Measurements from ENCODE around the gene KRT33B. TPM values are rescaled to one million over a fixed set of nuclear protein-coding genes. Genes with fewer than 3 reads are reported as not detected.

Gene KRT33B
- total and polyA plus RNA-seq, 2 of the 13 experiments (the other 11 are each of a cell fraction or from before 2014, with no cell fraction given) = not detected

DNA sequence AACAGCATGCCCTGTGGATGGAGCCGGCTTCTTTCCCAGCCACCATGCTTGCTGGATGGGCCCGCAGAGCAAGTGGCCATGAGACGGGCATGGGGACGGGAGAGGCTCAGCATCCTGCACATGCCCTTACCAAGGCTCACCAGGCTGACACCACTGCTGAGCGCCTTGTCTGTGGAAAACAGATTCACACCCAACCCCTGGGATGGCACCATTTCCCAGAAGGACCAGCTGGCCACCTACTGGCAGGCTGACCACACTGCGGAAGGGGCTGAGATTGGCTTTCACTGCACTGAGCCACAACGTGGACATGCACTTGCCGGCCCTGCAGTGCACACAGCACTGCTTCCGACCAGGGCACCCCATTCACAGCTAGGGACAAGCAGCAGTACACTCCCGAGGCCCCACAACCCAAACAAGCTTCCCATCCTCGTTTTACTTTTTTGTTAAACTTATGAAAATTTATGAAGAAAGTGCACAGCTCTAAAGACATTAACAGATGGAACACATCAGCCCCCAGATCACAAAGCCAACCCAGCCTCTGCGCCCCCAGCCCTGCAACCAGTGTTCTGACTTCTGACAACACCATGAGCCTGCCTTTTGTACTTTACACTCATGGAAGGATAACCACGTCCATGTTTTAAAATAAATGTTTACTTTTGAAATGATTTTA lies 40.2 kb downstream of the KRT33B start (continued):
- TF ChIP-seq ZNF251 (CRISPR knock-in tag; IDR thresholded peaks at IDR 0.05) (no peak), HNRNPUL1 (IDR thresholded peaks at IDR 0.05; ENCODE audit: low read depth, low read length) (no peak), ZNF446 (CRISPR knock-in tag; IDR thresholded peaks at IDR 0.05) (no peak), IRF9 (CRISPR knock-in tag; IDR thresholded peaks at IDR 0.05; ENCODE audit: borderline replicate concordance) (no peak), TAF15 (IDR thresholded peaks at IDR 0.05; ENCODE audit: low read depth, low read length, poor library complexity, severe bottlenecking) (no peak), ZNF761 (CRISPR knock-in tag; conservative IDR thresholded peaks at IDR 0.05) (no peak), RBFOX2 (IDR thresholded peaks at IDR 0.05; ENCODE audit: low read depth, low read length) (no peak), HHEX (CRISPR knock-in tag; IDR thresholded peaks at IDR 0.05) (0 out of 2 replicates have a peak, but pooled peaks have one; percentile 15), SAFB2 (CRISPR knock-in tag; IDR thresholded peaks at IDR 0.05; ENCODE audit: borderline replicate concordance, low read depth) (no peak), ZNF350 (CRISPR knock-in tag; IDR thresholded peaks at IDR 0.05; ENCODE audit: borderline replicate concordance, low read depth) (no peak), PTBP1 (IDR thresholded peaks at IDR 0.05; ENCODE audit: low read depth, low read length, poor library complexity, severe bottlenecking) (no peak), ZNF672 (CRISPR knock-in tag; IDR thresholded peaks at IDR 0.05) (no peak), GABPB1 (CRISPR knock-in tag; IDR thresholded peaks at IDR 0.05) (peak; percentile 36)
- TF ChIP-seq, protein P1, sequence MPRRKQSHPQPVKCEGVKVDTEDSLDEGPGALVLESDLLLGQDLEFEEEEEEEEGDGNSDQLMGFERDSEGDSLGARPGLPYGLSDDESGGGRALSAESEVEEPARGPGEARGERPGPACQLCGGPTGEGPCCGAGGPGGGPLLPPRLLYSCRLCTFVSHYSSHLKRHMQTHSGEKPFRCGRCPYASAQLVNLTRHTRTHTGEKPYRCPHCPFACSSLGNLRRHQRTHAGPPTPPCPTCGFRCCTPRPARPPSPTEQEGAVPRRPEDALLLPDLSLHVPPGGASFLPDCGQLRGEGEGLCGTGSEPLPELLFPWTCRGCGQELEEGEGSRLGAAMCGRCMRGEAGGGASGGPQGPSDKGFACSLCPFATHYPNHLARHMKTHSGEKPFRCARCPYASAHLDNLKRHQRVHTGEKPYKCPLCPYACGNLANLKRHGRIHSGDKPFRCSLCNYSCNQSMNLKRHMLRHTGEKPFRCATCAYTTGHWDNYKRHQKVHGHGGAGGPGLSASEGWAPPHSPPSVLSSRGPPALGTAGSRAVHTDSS (CRISPR knock-in tag; conservative IDR thresholded peaks at IDR 0.05) = no peak
- TF ChIP-seq, protein P2, sequence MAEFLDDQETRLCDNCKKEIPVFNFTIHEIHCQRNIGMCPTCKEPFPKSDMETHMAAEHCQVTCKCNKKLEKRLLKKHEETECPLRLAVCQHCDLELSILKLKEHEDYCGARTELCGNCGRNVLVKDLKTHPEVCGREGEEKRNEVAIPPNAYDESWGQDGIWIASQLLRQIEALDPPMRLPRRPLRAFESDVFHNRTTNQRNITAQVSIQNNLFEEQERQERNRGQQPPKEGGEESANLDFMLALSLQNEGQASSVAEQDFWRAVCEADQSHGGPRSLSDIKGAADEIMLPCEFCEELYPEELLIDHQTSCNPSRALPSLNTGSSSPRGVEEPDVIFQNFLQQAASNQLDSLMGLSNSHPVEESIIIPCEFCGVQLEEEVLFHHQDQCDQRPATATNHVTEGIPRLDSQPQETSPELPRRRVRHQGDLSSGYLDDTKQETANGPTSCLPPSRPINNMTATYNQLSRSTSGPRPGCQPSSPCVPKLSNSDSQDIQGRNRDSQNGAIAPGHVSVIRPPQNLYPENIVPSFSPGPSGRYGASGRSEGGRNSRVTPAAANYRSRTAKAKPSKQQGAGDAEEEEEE (CRISPR knock-in tag; IDR thresholded peaks at IDR 0.05; ENCODE audit: borderline replicate concordance) = no peak
- TF ChIP-seq, protein P3, sequence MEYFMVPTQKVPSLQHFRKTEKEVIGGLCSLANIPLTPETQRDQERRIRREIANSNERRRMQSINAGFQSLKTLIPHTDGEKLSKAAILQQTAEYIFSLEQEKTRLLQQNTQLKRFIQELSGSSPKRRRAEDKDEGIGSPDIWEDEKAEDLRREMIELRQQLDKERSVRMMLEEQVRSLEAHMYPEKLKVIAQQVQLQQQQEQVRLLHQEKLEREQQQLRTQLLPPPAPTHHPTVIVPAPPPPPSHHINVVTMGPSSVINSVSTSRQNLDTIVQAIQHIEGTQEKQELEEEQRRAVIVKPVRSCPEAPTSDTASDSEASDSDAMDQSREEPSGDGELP (IDR thresholded peaks at IDR 0.05; ENCODE audit: borderline replicate concordance, low read depth) = no peak
- TF ChIP-seq, protein P4, sequence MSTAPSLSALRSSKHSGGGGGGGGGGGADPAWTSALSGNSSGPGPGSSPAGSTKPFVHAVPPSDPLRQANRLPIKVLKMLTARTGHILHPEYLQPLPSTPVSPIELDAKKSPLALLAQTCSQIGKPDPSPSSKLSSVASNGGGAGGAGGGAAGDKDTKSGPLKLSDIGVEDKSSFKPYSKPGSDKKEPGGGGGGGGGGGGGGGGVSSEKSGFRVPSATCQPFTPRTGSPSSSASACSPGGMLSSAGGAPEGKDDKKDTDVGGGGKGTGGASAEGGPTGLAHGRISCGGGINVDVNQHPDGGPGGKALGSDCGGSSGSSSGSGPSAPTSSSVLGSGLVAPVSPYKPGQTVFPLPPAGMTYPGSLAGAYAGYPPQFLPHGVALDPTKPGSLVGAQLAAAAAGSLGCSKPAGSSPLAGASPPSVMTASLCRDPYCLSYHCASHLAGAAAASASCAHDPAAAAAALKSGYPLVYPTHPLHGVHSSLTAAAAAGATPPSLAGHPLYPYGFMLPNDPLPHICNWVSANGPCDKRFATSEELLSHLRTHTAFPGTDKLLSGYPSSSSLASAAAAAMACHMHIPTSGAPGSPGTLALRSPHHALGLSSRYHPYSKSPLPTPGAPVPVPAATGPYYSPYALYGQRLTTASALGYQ (CRISPR knock-in tag; IDR thresholded peaks at IDR 0.05) = no peak
